ENCODE data around the gene PLA2G4A.

Gene PLA2G4A

GRCh38 chr1:186865857-186866256 lies 37.1 kb downstream of the PLA2G4A start:
- H3K4me1 ChIP-seq (ENCODE audit: insufficient read depth, poor library complexity, severe bottlenecking): no peaks in the 10 kb centered on the region
- TF ChIP-seq, protein P1, sequence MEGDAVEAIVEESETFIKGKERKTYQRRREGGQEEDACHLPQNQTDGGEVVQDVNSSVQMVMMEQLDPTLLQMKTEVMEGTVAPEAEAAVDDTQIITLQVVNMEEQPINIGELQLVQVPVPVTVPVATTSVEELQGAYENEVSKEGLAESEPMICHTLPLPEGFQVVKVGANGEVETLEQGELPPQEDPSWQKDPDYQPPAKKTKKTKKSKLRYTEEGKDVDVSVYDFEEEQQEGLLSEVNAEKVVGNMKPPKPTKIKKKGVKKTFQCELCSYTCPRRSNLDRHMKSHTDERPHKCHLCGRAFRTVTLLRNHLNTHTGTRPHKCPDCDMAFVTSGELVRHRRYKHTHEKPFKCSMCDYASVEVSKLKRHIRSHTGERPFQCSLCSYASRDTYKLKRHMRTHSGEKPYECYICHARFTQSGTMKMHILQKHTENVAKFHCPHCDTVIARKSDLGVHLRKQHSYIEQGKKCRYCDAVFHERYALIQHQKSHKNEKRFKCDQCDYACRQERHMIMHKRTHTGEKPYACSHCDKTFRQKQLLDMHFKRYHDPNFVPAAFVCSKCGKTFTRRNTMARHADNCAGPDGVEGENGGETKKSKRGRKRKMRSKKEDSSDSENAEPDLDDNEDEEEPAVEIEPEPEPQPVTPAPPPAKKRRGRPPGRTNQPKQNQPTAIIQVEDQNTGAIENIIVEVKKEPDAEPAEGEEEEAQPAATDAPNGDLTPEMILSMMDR (IDR thresholded peaks at IDR 0.05; ENCODE audit: poor library complexity, severe bottlenecking): no peak
- H3K4me3 ChIP-seq (ENCODE audit: severe bottlenecking): no peak overlapping the region
- H3K27ac ChIP-seq (ENCODE audit: poor library complexity, severe bottlenecking): no peak overlapping the region
- ATAC-seq (ENCODE audit: low read depth) (no peak), DNase-seq (ENCODE audit: low spot score) (no peak)
- no peaks in the 10 kb centered on the region for H3K27me3 ChIP-seq (ENCODE audit: insufficient read depth, poor library complexity, severe bottlenecking)
- H3K9me3 ChIP-seq (ENCODE audit: severe bottlenecking): no peaks in the 10 kb centered on the region
- H3K36me3 ChIP-seq (ENCODE audit: low read depth): no peaks in the 10 kb centered on the region

DNA sequence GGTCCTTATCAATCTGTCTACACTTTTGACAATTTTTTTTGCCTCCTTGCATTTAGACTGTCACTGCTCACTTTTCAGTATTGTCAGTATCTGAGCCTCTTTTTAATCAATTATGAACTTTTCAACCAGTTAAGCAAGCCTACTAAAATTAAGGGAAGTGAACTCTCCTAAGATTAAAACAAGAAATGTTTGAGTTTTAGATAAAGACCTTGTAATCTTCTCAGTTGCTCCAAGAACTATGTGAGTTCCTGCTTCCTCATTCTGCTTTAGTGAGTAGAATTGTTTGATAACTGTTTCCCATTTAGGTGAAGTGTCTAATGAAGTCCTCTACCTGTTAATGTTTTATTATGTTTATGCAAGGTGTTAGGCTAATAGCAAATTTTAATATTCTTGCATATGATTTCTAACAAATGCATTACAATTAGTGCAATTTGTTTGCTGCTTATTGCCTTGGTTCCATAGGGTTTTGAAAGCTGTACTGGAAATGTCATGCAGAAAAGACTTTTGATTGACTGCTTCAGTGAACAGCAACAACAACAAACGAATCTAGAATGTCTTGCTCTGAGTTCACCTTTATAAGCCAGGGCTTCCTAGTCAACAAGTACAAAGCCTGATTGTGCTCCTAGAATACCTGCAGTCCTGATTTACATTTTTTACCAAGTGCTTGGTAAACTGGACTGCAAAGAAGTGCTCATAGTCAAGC lies 40.9 kb downstream of the PLA2G4A start:
- Histone ChIP-seq H3K27ac (ENCODE audit: poor library complexity, severe bottlenecking) (no peak overlapping the region), H3K9me3 (ENCODE audit: severe bottlenecking) (no peaks in the 10 kb centered on the region), H3K27me3 (ENCODE audit: insufficient read depth, poor library complexity, severe bottlenecking) (no peaks in the 10 kb centered on the region), H3K36me3 (ENCODE audit: low read depth) (no peaks in the 10 kb centered on the region), H3K4me3 (ENCODE audit: severe bottlenecking) (no peak overlapping the region), H3K4me1 (ENCODE audit: insufficient read depth, poor library complexity, severe bottlenecking) (no peaks in the 10 kb centered on the region)
- TF ChIP-seq, protein P1 (IDR thresholded peaks at IDR 0.05; ENCODE audit: poor library complexity, severe bottlenecking): no peak
- no peak for DNase-seq (ENCODE audit: low spot score)
- no peak for ATAC-seq (ENCODE audit: low read depth)

GRCh38 chr1:186871784-186872183 lies 43.0 kb downstream of the PLA2G4A start:
- H3K27me3 ChIP-seq (ENCODE audit: insufficient read depth, poor library complexity, severe bottlenecking): no peaks in the 10 kb centered on the region
- no peaks in the 10 kb centered on the region for H3K9me3 ChIP-seq (ENCODE audit: severe bottlenecking)
- H3K4me3 ChIP-seq (ENCODE audit: severe bottlenecking): no peak overlapping the region
- H3K27ac ChIP-seq (ENCODE audit: poor library complexity, severe bottlenecking): no peak overlapping the region
- H3K36me3 ChIP-seq (ENCODE audit: low read depth): no peaks in the 10 kb centered on the region
- TF ChIP-seq, protein P1 (IDR thresholded peaks at IDR 0.05; ENCODE audit: poor library complexity, severe bottlenecking): no peak
- ATAC-seq (ENCODE audit: low read depth) (no peak), DNase-seq (ENCODE audit: low spot score) (no peak)
- H3K4me1 ChIP-seq (ENCODE audit: insufficient read depth, poor library complexity, severe bottlenecking): no peaks in the 10 kb centered on the region

DNA sequence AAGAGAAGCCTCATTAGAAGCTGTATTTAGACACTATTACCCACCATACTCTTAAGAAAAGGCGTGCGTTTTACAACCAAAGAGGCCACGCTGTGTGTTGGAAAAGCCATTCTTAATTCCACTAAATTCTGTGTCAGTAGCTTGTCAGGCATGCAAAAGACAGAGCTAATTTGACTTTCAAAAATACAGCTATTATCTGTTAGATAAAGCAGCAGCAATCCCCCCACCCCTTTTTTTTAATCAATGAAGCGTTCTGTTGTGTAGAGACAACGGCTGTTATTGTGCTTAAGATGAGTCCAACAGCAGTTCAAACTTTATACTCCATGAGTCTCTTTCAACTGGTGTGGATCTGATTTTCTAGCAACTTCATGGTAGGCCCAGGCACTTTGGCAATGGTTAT lies 43.5 kb downstream of the PLA2G4A start:
- H3K4me1 ChIP-seq (ENCODE audit: insufficient read depth, poor library complexity, severe bottlenecking): no peaks in the 10 kb centered on the region
- no peak for DNase-seq (ENCODE audit: low spot score)
- H3K36me3 ChIP-seq (ENCODE audit: low read depth): no peaks in the 10 kb centered on the region
- no peak overlapping the region for H3K4me3 ChIP-seq (ENCODE audit: severe bottlenecking)
- H3K27ac ChIP-seq (ENCODE audit: poor library complexity, severe bottlenecking): no peak overlapping the region
- TF ChIP-seq, protein P1 (IDR thresholded peaks at IDR 0.05; ENCODE audit: poor library complexity, severe bottlenecking): no peak
- H3K27me3 ChIP-seq (ENCODE audit: insufficient read depth, poor library complexity, severe bottlenecking): no peaks in the 10 kb centered on the region
- no peak for ATAC-seq (ENCODE audit: low read depth)
- no peaks in the 10 kb centered on the region for H3K9me3 ChIP-seq (ENCODE audit: severe bottlenecking)

- DNase-seq (ENCODE audit: low spot score): no peak
- ATAC-seq (ENCODE audit: low read depth): no peak
- H3K36me3 ChIP-seq (ENCODE audit: low read depth): no peaks in the 10 kb centered on the region
- TF ChIP-seq, protein P1 (IDR thresholded peaks at IDR 0.05; ENCODE audit: poor library complexity, severe bottlenecking): no peak
- H3K27ac ChIP-seq (ENCODE audit: poor library complexity, severe bottlenecking): no peak overlapping the region
- no peak overlapping the region for H3K4me3 ChIP-seq (ENCODE audit: severe bottlenecking)
- no peaks in the 10 kb centered on the region for H3K9me3 ChIP-seq (ENCODE audit: severe bottlenecking)
- H3K27me3 ChIP-seq (ENCODE audit: insufficient read depth, poor library complexity, severe bottlenecking): no peaks in the 10 kb centered on the region
- peaks cover 5% of the 10 kb centered on the region for H3K4me1 ChIP-seq (ENCODE audit: insufficient read depth, poor library complexity, severe bottlenecking)
Measured at GRCh38 chr1:186873687-186874086, 44.9 kb downstream of the PLA2G4A start.
